Muscle of leg (tissue), 11 donors: ENCODE measurements around the gene APLN. TPM values are rescaled to one million over a fixed set of nuclear protein-coding genes. Genes with fewer than 3 reads are reported as not detected.

ENCODE experiments used
- DNase-seq: peaks from one replicate; pipeline ENCODE4 v3.0.0; 2013
- H3K27ac ChIP-seq: one replicate; pipeline ENCODE4 v1.5.1; 2013; ENCODE audit warnings: mild to moderate bottlenecking, low read length, control low read depth
- H3K27me3 ChIP-seq: one replicate; pipeline ENCODE4 v1.6.1; 2013; ENCODE audit warnings: low read length; ENCODE audit not compliant: control insufficient read depth, insufficient read depth
- H3K36me3 ChIP-seq: one replicate; pipeline ENCODE4 v1.6.1; 2013; ENCODE audit warnings: low read length; ENCODE audit not compliant: control insufficient read depth, insufficient read depth
- H3K4me1 ChIP-seq: one replicate; pipeline ENCODE4 v1.6.1; 2013; ENCODE audit warnings: low read length; ENCODE audit not compliant: control insufficient read depth, insufficient read depth
- H3K4me3 ChIP-seq: one replicate; pipeline ENCODE4 v1.5.1; 2013; ENCODE audit warnings: low read length, control low read depth
- H3K9me3 ChIP-seq: replicated peaks from 2 replicates; pipeline ENCODE4 v1.6.1; 2013; ENCODE audit warnings: low read depth, low read length; ENCODE audit not compliant: control insufficient read depth
- WGBS: methylation state at CpG from one replicate; pipeline ENCODE4 v1.1.5; 2013; ENCODE audit warnings: missing lambda C conversion rate; ENCODE audit not compliant: insufficient coverage; 5-methylcytosine and 5-hydroxymethylcytosine counted together
- polyA plus RNA-seq, 8 donors: library from polyadenylated mRNA; unstranded; fragments of 120-200 nt; gene quantifications; one replicate each; pipeline versions ENCODE4 v1.2.1 to v1.2.3, GENCODE V29; 2013; ENCODE audit warnings: inconsistent platforms in 1 of 8, low replicate concordance in 1 of 8; ENCODE audit not compliant: insufficient read length in 8 of 8, insufficient read depth in 1 of 8
- total RNA-seq: library from RNA; stranded (reverse); fragments of 120-200 nt; gene quantifications from one replicate; pipeline ENCODE4 v1.2.4, GENCODE V29; 2013

Gene APLN
- total and polyA plus RNA-seq, 9 donors, result 5.7 to 29.3 (median 17.3) TPM

DNA sequence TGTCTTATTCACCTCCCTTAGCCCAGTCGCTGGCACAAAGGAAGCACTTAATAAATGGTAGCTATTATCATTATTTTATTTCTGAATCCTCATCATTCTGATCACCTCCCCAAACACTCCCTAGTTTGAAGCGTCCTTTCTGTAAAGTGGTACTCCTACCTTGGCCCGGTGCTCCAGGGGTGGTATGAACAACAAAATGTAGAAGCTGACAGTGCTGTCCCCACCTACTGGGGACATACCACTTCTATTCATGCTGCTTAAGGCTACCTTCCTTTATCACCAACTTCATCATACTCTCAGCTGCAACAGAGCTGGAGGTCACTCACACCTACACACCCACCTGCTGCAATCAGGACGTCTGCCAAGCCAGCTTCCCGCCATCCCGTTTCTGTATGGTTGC is 40.8 kb upstream of the APLN start:
- no peak for DNase-seq
- peaks cover under 1% of the 10 kb centered on the region for H3K4me1 ChIP-seq
- 80% methylated on average over 4 of the region's 6 CpGs for whole genome bisulfite sequencing
- no peaks in the 10 kb centered on the region for H3K9me3 ChIP-seq
- H3K36me3 ChIP-seq, result no peaks in the 10 kb centered on the region
- H3K4me3 ChIP-seq, result no peak overlapping the region
- peaks cover 22% of the 10 kb centered on the region for H3K27me3 ChIP-seq
- H3K27ac ChIP-seq, result no peak overlapping the region

DNA sequence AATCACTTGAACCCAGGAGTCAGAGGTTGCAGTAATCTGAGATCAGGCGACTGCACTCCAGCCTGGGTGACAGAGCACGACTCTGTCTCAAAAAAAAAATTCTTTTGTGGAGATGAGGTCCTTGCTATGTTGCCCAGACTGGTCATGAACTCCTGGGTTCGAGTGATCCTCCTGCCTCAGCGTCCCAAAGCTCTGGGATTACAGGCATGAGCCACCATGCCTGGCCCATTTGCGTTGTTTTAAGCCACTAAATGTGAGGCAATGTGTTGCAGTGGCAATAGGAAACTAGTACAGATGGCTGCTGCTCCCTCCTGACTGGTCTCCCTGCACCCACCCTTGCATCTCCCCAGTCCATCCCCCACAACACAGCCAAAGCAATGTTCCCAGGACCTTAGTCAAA is 40.0 kb upstream of the APLN start:
- no peaks in the 10 kb centered on the region for H3K9me3 ChIP-seq
- H3K27ac ChIP-seq, result no peak overlapping the region
- H3K4me1 ChIP-seq, result peaks cover 3% of the 10 kb centered on the region
- DNase-seq, result no peak
- 79% methylated on average over 5 of the region's 5 CpGs for WGBS
- H3K4me3 ChIP-seq, result no peak overlapping the region
- H3K27me3 ChIP-seq, result peaks cover 25% of the 10 kb centered on the region
- no peaks in the 10 kb centered on the region for H3K36me3 ChIP-seq

DNA sequence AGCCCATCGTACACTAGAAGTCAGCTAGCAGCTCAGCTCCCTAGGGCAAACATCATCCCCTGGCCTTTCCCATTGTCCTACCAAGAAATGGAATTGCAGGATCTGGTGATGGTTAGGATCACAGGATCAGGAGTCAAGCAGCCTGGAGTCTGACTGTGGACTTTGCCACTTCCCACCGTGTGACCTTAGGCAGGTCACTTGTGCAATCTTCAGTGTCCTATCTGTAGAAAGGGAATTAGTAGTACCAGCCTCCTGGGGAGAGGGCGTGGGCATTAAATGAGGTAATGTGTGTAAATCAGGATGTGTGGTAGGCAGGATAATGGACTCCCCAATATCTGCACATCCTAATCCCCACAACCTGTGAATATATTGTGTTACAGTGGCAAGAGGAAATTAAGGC is 38.6 kb upstream of the APLN start:
- WGBS, result 100% methylated on average over 1 of the region's 3 CpGs
- Histone ChIP-seq H3K9me3 (no peaks in the 10 kb centered on the region), H3K27me3 (peaks cover 26% of the 10 kb centered on the region), H3K4me3 (no peak overlapping the region), H3K27ac (no peak overlapping the region), H3K4me1 (peaks cover 3% of the 10 kb centered on the region), H3K36me3 (no peaks in the 10 kb centered on the region)
- DNase-seq, result no peak

DNA sequence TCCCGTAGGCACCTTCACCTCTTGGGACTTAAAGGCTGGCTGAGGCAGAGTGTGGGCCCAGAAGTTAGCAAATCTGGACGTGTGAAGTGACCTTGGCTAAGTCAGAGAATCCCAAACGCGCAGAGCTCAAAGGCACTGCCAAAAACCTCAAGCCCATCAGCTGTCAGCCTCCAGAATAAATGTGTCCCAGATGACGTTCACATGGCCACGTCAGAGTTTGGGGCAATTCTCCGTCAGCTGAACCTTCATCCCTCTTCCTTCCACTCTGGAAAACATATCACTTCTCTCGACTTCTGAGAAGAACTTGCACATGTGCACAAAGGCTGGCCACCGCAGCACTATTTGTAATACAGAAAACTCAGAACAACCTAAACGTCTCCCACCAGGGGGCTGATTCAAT is 35.7 kb upstream of the APLN start:
- peaks cover 24% of the 10 kb centered on the region for H3K27me3 ChIP-seq
- H3K4me1 ChIP-seq, result peaks cover 7% of the 10 kb centered on the region
- peak; percentile 68 for DNase-seq
- no peaks in the 10 kb centered on the region for H3K36me3 ChIP-seq
- no peaks in the 10 kb centered on the region for H3K9me3 ChIP-seq
- no peak overlapping the region for H3K27ac ChIP-seq
- WGBS, result 27% methylated on average over 8 of the region's 10 CpGs
- H3K4me3 ChIP-seq, result no peak overlapping the region

DNA sequence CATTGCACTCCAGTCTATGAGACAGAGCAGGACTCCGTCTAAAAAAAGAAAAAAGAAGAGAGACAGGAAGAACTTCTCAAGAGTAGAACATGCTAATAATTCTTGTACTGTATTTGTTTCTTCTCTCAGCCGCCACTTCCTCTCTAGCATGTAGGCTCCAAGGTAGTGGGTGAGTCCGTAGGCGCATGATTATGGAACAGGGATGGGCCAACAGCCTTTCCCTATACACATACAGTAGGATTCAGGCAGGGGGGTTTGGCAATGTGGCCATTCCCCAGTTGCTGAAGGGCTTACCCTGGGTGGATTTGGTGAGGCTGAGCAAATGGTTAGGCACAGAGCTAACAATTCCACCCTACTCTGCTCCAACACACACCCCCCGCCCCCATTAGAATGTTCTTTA is 35.0 kb upstream of the APLN start:
- no peaks in the 10 kb centered on the region for H3K36me3 ChIP-seq
- no peaks in the 10 kb centered on the region for H3K9me3 ChIP-seq
- peaks cover 7% of the 10 kb centered on the region for H3K4me1 ChIP-seq
- no CpG with 5 or more reads among the region's 5 CpGs for WGBS
- no peak for DNase-seq
- H3K27ac ChIP-seq, result no peak overlapping the region
- H3K27me3 ChIP-seq, result peaks cover 22% of the 10 kb centered on the region
- H3K4me3 ChIP-seq, result no peak overlapping the region

DNA sequence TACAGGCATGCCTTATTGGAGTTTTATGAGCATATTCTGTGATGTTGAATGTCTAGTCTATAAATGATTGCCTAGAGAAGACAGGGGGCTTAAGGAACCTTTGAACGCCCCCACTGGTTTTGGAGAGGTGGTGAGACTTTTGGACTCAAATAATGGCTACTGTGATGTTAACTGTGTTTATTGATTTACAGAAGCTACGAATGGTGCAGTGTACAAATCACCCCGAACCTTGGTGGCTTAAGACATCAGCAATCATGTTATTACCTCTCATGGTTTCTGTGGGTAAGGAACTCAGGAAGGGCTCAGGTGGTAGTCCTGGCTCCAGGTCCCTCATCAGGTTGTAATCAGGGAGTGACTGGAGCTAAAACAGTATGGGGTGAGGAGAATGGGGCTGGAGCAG is 33.3 kb upstream of the APLN start:
- Histone ChIP-seq H3K9me3 (no peaks in the 10 kb centered on the region), H3K27ac (no peak overlapping the region), H3K27me3 (peaks cover 18% of the 10 kb centered on the region), H3K36me3 (no peaks in the 10 kb centered on the region), H3K4me3 (no peak overlapping the region), H3K4me1 (peaks cover 7% of the 10 kb centered on the region)
- no peak for DNase-seq
- 100% methylated on average over 1 of the region's 3 CpGs for WGBS

DNA sequence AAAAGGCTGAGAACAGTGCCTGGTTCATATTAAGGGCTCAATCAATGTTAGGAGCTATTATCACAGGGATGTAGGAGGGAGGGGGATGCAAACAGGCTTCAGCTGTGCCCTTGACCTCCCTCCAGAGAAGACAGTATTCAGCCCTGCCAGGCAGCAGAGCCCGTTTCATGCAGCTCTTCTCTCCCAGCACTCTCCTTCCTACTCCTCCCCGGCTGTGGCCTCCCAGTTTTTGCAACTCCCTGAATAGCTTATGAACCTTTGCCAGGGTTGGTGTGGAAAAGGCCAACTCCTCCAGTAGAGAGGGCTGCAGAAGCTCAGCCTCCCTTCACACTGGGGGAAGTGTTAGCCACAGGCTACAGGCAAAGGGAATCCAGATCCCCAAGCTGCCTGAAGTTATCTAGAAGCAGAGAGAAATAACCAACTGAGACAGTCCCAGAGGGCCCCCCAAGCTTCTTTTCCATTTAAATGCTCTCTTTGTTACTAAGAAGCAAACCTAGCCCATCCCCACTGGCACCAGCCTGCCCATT is 31.7 kb upstream of the APLN start:
- no peak overlapping the region for H3K27ac ChIP-seq
- H3K27me3 ChIP-seq, result peaks cover 22% of the 10 kb centered on the region
- no peaks in the 10 kb centered on the region for H3K9me3 ChIP-seq
- WGBS, result 13% methylated on average over 1 of the region's 2 CpGs
- peak; percentile 78 for DNase-seq
- peaks cover 7% of the 10 kb centered on the region for H3K4me1 ChIP-seq
- H3K36me3 ChIP-seq, result no peaks in the 10 kb centered on the region
- no peak overlapping the region for H3K4me3 ChIP-seq

DNA sequence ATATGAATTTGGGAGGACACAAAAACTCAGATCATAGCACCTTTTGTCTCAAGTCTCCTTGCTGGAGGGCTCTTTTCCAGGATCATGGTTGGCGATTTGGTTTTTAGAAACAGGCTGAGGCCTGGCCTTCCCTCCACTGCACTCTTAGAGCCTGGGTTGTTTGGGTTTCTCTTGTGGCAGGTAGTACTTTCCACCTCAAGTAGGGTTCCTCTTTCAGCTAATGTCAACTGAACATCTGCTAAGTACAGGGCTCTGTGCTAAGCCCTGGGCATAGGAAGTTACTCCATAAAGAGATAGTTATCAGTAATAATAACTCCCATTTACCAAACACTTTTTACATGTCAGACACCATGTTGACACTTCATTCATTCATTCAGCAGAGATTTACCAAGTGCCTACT is 28.2 kb upstream of the APLN start:
- peaks cover 24% of the 10 kb centered on the region for H3K27me3 ChIP-seq
- DNase-seq, result no peak
- H3K27ac ChIP-seq, result no peak overlapping the region
- WGBS, result no CpG with 5 or more reads among the region's 1 CpG
- no peaks in the 10 kb centered on the region for H3K36me3 ChIP-seq
- H3K4me3 ChIP-seq, result no peak overlapping the region
- no peaks in the 10 kb centered on the region for H3K9me3 ChIP-seq
- peaks cover 14% of the 10 kb centered on the region for H3K4me1 ChIP-seq

DNA sequence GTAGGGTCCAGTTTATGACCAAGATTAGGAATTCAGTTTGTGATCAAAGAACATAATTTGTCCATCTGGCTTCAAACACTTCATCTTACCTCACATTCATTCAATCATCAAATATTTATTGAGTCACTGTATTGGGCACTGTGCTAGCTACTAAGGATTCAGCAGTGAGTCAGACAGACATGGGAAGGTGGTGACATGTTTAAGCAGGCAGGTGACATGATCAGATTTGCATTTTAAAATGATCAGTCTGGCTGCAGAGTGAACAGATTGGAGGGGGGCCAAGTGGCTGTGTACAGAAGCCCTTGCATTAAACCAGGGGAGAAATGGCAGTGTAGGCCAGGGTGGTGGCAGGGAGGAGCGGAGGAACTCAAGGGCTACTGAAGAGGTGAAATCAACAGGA is 25.1 kb upstream of the APLN start:
- H3K4me3 ChIP-seq, result no peak overlapping the region
- DNase-seq, result no peak
- no peaks in the 10 kb centered on the region for H3K36me3 ChIP-seq
- H3K27ac ChIP-seq, result no peak overlapping the region
- H3K4me1 ChIP-seq, result peaks cover 20% of the 10 kb centered on the region
- H3K9me3 ChIP-seq, result no peaks in the 10 kb centered on the region
- WGBS, result 92% methylated on average over 1 of the region's 1 CpG
- peaks cover 18% of the 10 kb centered on the region for H3K27me3 ChIP-seq

DNA sequence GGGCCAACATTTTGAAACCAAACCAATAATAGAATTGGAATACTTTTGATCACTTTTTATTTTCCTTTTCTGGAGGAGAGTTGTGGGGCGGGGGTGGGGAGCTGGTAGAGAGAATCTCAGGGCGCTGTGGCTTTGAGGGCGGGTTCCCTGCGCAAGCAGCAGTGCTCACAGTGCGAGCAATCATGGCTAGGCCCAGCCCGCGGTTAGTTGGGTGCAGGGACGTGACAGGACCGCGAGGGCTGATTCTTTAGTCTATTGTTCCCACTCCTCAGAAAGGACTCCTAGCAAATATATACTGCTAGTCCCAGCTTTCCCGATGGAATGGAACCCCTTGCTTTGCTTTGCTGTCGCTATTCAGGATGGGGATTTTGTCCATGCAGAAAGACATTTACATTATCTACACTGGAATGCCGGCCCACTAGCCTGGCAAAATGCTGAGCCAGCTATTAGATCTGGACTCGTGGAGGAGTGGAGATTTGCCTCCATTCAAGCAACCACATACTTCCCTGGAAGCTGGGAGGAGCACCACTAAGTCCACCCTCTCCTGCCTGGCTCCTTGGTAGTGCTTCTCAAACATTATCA is 23.9 kb upstream of the APLN start:
- 36% methylated on average over 9 of the region's 14 CpGs for WGBS
- H3K27me3 ChIP-seq, result peaks cover 18% of the 10 kb centered on the region
- no peaks in the 10 kb centered on the region for H3K9me3 ChIP-seq
- H3K36me3 ChIP-seq, result no peaks in the 10 kb centered on the region
- H3K27ac ChIP-seq, result peak overlapping the region; percentile 55
- H3K4me3 ChIP-seq, result no peak overlapping the region
- peaks cover 20% of the 10 kb centered on the region for H3K4me1 ChIP-seq
- peak; percentile 11 for DNase-seq

DNA sequence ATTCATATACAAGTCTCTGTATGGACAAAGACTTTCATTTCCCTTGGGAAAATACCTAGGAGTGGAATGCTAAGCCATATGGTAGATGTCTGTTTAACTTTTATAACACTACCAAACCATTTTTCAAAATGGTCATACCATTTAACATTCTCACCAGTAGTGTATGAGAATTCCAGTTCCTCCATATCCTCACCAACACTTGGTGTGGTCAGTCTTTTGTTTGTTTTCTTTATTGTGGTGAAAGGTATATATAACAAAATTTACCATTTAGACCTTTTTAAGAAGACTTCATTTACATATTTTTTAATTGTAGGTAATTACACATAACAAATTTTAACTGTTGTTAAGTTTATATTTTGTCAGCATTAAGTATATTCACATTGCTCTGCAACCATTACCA is 12.7 kb upstream of the APLN start:
- Histone ChIP-seq H3K27me3 (peaks cover 7% of the 10 kb centered on the region), H3K9me3 (peaks cover 2% of the 10 kb centered on the region), H3K4me1 (peaks cover 3% of the 10 kb centered on the region), H3K4me3 (no peak overlapping the region), H3K36me3 (no peaks in the 10 kb centered on the region), H3K27ac (no peak overlapping the region)
- no peak for DNase-seq
